ENCODE measurements around the gene S100A11.
"Not testable (repeated sequence)": the region's sequence is repeated elsewhere in the genome, so short reads cannot be mapped to it uniquely, and the experiment has no call there.

The S100A11 gene

GRCh38 chr1:152036267-152037216, at the start of gene S100A11:
Gene S100A11 (minus strand): TSS chr1:152037004. CDS start chr1:152036915, 89 bp downstream.
- peak within 1 kb of the TSS; percentile 48 for H3K4me3 ChIP-seq (ENCODE audit: low read depth, low read length)
- TF ChIP-seq, protein P1, sequence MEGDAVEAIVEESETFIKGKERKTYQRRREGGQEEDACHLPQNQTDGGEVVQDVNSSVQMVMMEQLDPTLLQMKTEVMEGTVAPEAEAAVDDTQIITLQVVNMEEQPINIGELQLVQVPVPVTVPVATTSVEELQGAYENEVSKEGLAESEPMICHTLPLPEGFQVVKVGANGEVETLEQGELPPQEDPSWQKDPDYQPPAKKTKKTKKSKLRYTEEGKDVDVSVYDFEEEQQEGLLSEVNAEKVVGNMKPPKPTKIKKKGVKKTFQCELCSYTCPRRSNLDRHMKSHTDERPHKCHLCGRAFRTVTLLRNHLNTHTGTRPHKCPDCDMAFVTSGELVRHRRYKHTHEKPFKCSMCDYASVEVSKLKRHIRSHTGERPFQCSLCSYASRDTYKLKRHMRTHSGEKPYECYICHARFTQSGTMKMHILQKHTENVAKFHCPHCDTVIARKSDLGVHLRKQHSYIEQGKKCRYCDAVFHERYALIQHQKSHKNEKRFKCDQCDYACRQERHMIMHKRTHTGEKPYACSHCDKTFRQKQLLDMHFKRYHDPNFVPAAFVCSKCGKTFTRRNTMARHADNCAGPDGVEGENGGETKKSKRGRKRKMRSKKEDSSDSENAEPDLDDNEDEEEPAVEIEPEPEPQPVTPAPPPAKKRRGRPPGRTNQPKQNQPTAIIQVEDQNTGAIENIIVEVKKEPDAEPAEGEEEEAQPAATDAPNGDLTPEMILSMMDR (IDR thresholded peaks at IDR 0.05; ENCODE audit: borderline replicate concordance, insufficient read depth, low read depth, low read length), result no peak

DNA sequence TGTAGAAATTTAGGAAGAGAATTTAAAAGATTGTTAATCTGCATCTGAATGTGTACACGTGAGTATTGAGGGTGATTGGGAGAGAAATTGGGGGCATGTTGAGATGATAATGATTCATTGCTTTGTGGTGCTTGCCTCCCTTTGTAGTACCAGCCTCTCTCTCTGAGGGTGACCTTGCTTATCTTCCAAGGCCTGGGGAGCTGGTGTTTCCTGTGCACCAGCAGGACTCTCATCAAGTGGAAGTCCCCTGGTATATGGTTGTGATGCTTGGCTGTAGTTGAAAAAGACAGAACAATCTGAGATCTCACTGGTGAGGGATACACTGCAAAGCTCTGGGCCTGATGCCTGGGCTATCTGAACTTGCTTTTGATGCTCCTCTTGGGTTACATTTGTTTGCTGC, 48.0 kb upstream of the S100A11 start:
- TF ChIP-seq, protein P1 (IDR thresholded peaks at IDR 0.05; ENCODE audit: borderline replicate concordance, insufficient read depth, low read depth, low read length), result no peak
- H3K4me3 ChIP-seq (ENCODE audit: low read depth, low read length), result no peak overlapping the region

- not testable (repeated sequence) for H3K4me3 ChIP-seq (ENCODE audit: low read depth, low read length)
Measured at GRCh38 chr1:152081026-152081425, 44.2 kb upstream of the S100A11 start.

GRCh38 chr1:152080494-152080893, 43.7 kb upstream of the S100A11 start:
- H3K4me3 ChIP-seq (ENCODE audit: low read depth, low read length), result not testable (repeated sequence)

DNA sequence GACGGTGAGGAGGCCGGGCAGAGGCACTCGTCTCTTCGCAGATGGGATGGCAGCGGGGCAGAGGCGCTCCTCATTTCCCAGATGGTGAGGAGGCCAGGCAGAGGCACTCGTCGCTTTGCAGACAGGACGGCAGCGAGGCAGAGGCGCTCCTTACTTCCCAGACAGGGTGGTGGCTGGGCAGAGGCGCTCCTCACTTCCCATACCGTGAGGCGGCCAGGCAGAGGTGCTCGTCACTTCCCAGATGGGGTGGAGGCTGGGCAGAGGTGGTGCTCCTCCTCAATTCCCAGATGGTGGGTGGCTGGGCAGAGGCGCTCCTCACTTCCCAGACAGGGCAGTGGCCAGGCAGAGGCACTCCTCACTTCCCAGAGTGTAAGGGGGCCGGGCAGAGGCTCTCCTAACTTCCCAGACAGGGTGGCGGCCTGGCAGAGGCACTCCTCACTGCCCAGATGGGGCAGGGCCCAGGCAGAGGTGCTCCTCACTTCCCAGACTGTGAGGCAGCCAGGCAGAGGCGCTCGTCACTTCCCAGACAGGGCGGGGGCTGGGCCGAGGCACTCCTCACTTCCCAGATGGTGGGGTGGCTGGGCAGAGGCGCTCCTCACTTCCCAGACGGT, 42.1 kb upstream of the S100A11 start:
- H3K4me3 ChIP-seq (ENCODE audit: low read depth, low read length), result no peak overlapping the region
- TF ChIP-seq, protein P1 (IDR thresholded peaks at IDR 0.05; ENCODE audit: borderline replicate concordance, insufficient read depth, low read depth, low read length), result no peak

GRCh38 chr1:152072311-152072710, 35.5 kb upstream of the S100A11 start:
- TF ChIP-seq, protein P1 (IDR thresholded peaks at IDR 0.05; ENCODE audit: borderline replicate concordance, insufficient read depth, low read depth, low read length), result no peak
- H3K4me3 ChIP-seq (ENCODE audit: low read depth, low read length), result no peak overlapping the region

DNA sequence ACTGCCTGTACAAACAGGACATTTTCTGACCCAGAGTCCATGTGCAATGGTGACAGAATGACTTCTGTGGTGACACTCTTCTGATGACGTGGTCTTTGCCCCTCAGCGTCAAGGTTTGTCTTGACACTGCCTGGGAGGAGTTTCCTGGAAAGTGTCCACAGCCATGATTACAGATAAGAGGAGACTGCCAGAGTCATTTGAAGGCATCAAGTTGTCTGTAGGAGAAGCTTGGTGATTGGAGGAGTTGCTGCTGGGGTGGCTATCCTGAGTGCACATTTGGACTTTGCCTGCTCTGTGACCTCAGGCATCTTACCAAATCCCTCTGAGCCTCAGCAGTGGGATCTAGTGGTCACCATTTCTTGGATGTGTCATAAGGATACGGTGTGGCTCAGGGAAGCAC, 34.3 kb upstream of the S100A11 start:
- TF ChIP-seq, protein P1 (IDR thresholded peaks at IDR 0.05; ENCODE audit: borderline replicate concordance, insufficient read depth, low read depth, low read length), result no peak
- H3K4me3 ChIP-seq (ENCODE audit: low read depth, low read length), result no peak overlapping the region

GRCh38 chr1:152067929-152068328, 31.1 kb upstream of the S100A11 start:
- TF ChIP-seq, protein P1 (IDR thresholded peaks at IDR 0.05; ENCODE audit: borderline replicate concordance, insufficient read depth, low read depth, low read length), result no peak
- H3K4me3 ChIP-seq (ENCODE audit: low read depth, low read length), result no peak overlapping the region
